HG02885 (cell line): ENCODE measurements around the gene LY86.

Experiments
- ATAC-seq: cut with Tn5 transposase; IDR thresholded peaks from one replicate; pipeline ENCODE4 v1.9.1; 2021; ENCODE audit warnings: mild to moderate bottlenecking; ENCODE audit not compliant: unreplicated experiment, poor library complexity

The LY86 gene

GRCh38 chr6:6569811-6570164 is 18.7 kb upstream of the LY86 start:
- ATAC-seq = no peak

GRCh38 chr6:6570929-6571671 is 17.4 kb upstream of the LY86 start:
- no peak for ATAC-seq

- no peak for ATAC-seq
Observed at GRCh38 chr6:6575143-6575542, 13.4 kb upstream of the LY86 start.

GRCh38 chr6:6577735-6578134 is 10.8 kb upstream of the LY86 start:
- no peak for ATAC-seq

GRCh38 chr6:6579281-6579680 is 9.2 kb upstream of the LY86 start:
- no peak for ATAC-seq

GRCh38 chr6:6580225-6580856 is 8.2 kb upstream of the LY86 start:
- ATAC-seq = no peak

- no peak for ATAC-seq
Observed at GRCh38 chr6:6581054-6581453, 7.5 kb upstream of the LY86 start.

- no peak for ATAC-seq
Observed at GRCh38 chr6:6582131-6582530, 6.4 kb upstream of the LY86 start.

- no peak for ATAC-seq
Observed at GRCh38 chr6:6583836-6584235, 4.7 kb upstream of the LY86 start.

- peak; percentile 28 for ATAC-seq
Observed at GRCh38 chr6:6584310-6585002, 4.1 kb upstream of the LY86 start.

GRCh38 chr6:6585003-6585311 is 3.6 kb upstream of the LY86 start:
- ATAC-seq = no peak

- ATAC-seq = no peak
Observed at GRCh38 chr6:6586167-6586566, 2.4 kb upstream of the LY86 start.

- peak; percentile 47 for ATAC-seq
Observed at GRCh38 chr6:6586671-6587526, 1.6 kb upstream of the LY86 start.

GRCh38 chr6:6587696-6588063 is 840 bp upstream of the LY86 start:
- no peak for ATAC-seq

- no peak for ATAC-seq
Observed at GRCh38 chr6:6588924-6589709, 597 bp downstream of the LY86 start.

- ATAC-seq = no peak
Observed at GRCh38 chr6:6590530-6590929, 2.0 kb downstream of the LY86 start.

GRCh38 chr6:6591778-6592465 is 3.4 kb downstream of the LY86 start:
- ATAC-seq = peak; percentile 30

- ATAC-seq = no peak
Observed at GRCh38 chr6:6592826-6593475, 4.4 kb downstream of the LY86 start.

- ATAC-seq = no peak
Observed at GRCh38 chr6:6593867-6594468, 5.4 kb downstream of the LY86 start.
